Endodermal cell (in vitro differentiated cells): ENCODE results near the gene MAP2K5. TPM values are rescaled to one million over a fixed set of nuclear protein-coding genes. Genes with fewer than 3 reads are reported as not detected.

Source experiments
- DNase-seq: peaks from one replicate; pipeline ENCODE4 v3.0.0-alpha.2; 2017
- H3K27ac ChIP-seq: 2 replicates; pipeline ENCODE4 v1.5.1; 2013; ENCODE audit warnings: mild to moderate bottlenecking, low read depth, low read length, moderate library complexity
- H3K27me3 ChIP-seq: 2 replicates; pipeline ENCODE4 v1.6.1; 2013; ENCODE audit warnings: mild to moderate bottlenecking, low read length, moderate library complexity; ENCODE audit not compliant: insufficient read depth, control insufficient read depth, poor library complexity, severe bottlenecking
- H3K36me3 ChIP-seq: 2 replicates; pipeline ENCODE4 v1.7.0; 2013; ENCODE audit warnings: mild to moderate bottlenecking, low read length, moderate library complexity; ENCODE audit not compliant: control insufficient read depth, insufficient read depth
- H3K4me1 ChIP-seq: one replicate; pipeline ENCODE4 v1.7.0; 2013; ENCODE audit warnings: low read length; ENCODE audit not compliant: control insufficient read depth, insufficient read depth
- H3K4me3 ChIP-seq: 2 replicates; pipeline ENCODE4 v1.5.1; 2013; ENCODE audit warnings: mild to moderate bottlenecking, low read length, moderate library complexity
- H3K9ac ChIP-seq: 2 replicates; pipeline ENCODE4 v1.6.1; 2013; ENCODE audit warnings: mild to moderate bottlenecking, low read length, moderate library complexity; ENCODE audit not compliant: poor library complexity, severe bottlenecking; ENCODE audit errors: extremely low read depth
- H3K9me3 ChIP-seq: 2 replicates; pipeline ENCODE4 v1.6.1; 2013; ENCODE audit warnings: mild to moderate bottlenecking, low read length, moderate library complexity; ENCODE audit not compliant: control insufficient read depth
- H3K27ac Mint-ChIP-seq: 2 replicates; pipeline ENCODE4 v1.8.0; 2020; ENCODE audit warnings: mixed read lengths
- H3K27me3 Mint-ChIP-seq: 2 replicates; pipeline ENCODE4 v1.8.0; 2021; ENCODE audit warnings: mild to moderate bottlenecking, mixed read lengths; ENCODE audit not compliant: insufficient read depth
- H3K36me3 Mint-ChIP-seq: 2 replicates; pipeline ENCODE4 v1.8.0; 2020; ENCODE audit warnings: low read depth, mixed read lengths
- H3K4me1 Mint-ChIP-seq: 2 replicates; pipeline ENCODE4 v1.8.0; 2020; ENCODE audit warnings: mixed read lengths
- H3K4me3 Mint-ChIP-seq: 2 replicates; pipeline ENCODE4 v1.8.0; 2020; ENCODE audit warnings: mild to moderate bottlenecking, moderate library complexity, mixed read lengths
- H3K9me3 Mint-ChIP-seq: 2 replicates; pipeline ENCODE4 v1.8.0; 2020; ENCODE audit warnings: mild to moderate bottlenecking, mixed read lengths
- CTCF ChIP-seq: fragments of 200-600 bp; sonication (generic); conservative IDR thresholded peaks from 2 replicates; pipeline ENCODE4 v1.5.0; 2021; ENCODE audit warnings: antibody characterized with exemption, mild to moderate bottlenecking
- WGBS, 2 experiments: methylation state at CpG; one replicate each; pipeline versions ENCODE4 v1.1.5 to v1.1.7; 2013; ENCODE audit warnings: missing lambda C conversion rate in 2 of 2, mixed read lengths in 1 of 2; ENCODE audit not compliant: insufficient coverage in 1 of 2, insufficient read length in 1 of 2; 5-methylcytosine and 5-hydroxymethylcytosine counted together
- total RNA-seq, 2 donors: library from RNA; stranded (reverse); fragmentation: NEBNext Ultra II Directional in 1 of 2; extraction: Animal tissue kit (Norgen Biotek cat#: 25700) in 1 of 2; gene quantifications; 2 replicates in 1 of 2; 3 replicates in 1 of 2; pipeline ENCODE4 v1.2.1, GENCODE V29; 2021

MAP2K5 gene
- total RNA-seq, 2 donors from 2014 or later: 17.1 to 26.7 TPM

GRCh38 chr15:67785431-67785830 is 242.9 kb downstream of the MAP2K5 start:
- H3K27me3 ChIP-seq: peaks cover 96% of the 10 kb centered on the region
- no peak overlapping the region for H3K27ac ChIP-seq
- no peak overlapping the region for H3K9ac ChIP-seq
- peaks cover 37% of the 10 kb centered on the region for H3K4me1 Mint-ChIP-seq
- no peak overlapping the region for H3K4me3 Mint-ChIP-seq
- H3K4me1 ChIP-seq: peaks cover 5% of the 10 kb centered on the region
- no peak overlapping the region for H3K27ac Mint-ChIP-seq
- WGBS, 2 experiments: 91 to 94% methylated on average over 4 to 5 of the region's 5 CpGs
- H3K9me3 Mint-ChIP-seq: no peaks in the 10 kb centered on the region
- H3K36me3 Mint-ChIP-seq: no peaks in the 10 kb centered on the region
- TF ChIP-seq CTCF: no peak
- H3K27me3 Mint-ChIP-seq: peaks cover 96% of the 10 kb centered on the region
- no peak overlapping the region for H3K4me3 ChIP-seq
- no peaks in the 10 kb centered on the region for H3K9me3 ChIP-seq
- DNase-seq: no peak
- H3K36me3 ChIP-seq: no peaks in the 10 kb centered on the region

DNA sequence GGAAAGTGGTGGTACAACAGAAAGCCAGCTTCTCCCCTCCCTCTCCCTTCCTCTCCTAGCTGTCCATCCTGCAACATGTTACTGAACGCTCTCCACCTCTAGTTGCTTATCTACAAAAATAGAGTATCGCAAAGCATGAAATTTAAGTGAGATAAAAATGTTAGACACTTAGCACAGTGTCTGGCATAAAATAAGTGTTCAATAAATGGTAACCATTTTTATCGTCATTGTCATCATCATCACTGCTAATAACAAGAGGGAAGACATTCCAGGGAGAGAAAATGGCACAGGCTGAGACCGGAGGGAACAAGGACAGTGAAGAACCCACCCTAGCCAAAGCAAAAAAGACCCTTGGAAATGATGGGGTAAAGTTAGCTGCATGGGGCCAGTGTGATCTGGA is 244.1 kb downstream of the MAP2K5 start:
- 98% methylated on average over 4 of the region's 4 CpGs; no CpG with 5 or more reads in 1 of the 2 experiments for WGBS, 2 experiments
- DNase-seq: no peak
- H3K27me3 ChIP-seq: peaks cover 96% of the 10 kb centered on the region
- Mint-ChIP-seq H3K27me3 (peaks cover 96% of the 10 kb centered on the region), H3K27ac (no peak overlapping the region), H3K4me1 (peaks cover 25% of the 10 kb centered on the region), H3K36me3 (no peaks in the 10 kb centered on the region), H3K9me3 (no peaks in the 10 kb centered on the region), H3K4me3 (no peak overlapping the region)
- peaks cover 2% of the 10 kb centered on the region for H3K4me1 ChIP-seq
- H3K9me3 ChIP-seq: no peaks in the 10 kb centered on the region
- no peak overlapping the region for H3K4me3 ChIP-seq
- H3K9ac ChIP-seq: no peak overlapping the region
- no peak overlapping the region for H3K27ac ChIP-seq
- H3K36me3 ChIP-seq: no peaks in the 10 kb centered on the region
- TF ChIP-seq CTCF: no peak

- H3K4me1 ChIP-seq: no peaks in the 10 kb centered on the region
- Mint-ChIP-seq H3K36me3 (no peaks in the 10 kb centered on the region), H3K9me3 (no peaks in the 10 kb centered on the region), H3K27ac (no peak overlapping the region), H3K27me3 (peaks cover 97% of the 10 kb centered on the region), H3K4me3 (no peak overlapping the region), H3K4me1 (peaks cover 10% of the 10 kb centered on the region)
- TF ChIP-seq CTCF: no peak
- no peak for DNase-seq
- H3K36me3 ChIP-seq: no peaks in the 10 kb centered on the region
- no peak overlapping the region for H3K4me3 ChIP-seq
- H3K27ac ChIP-seq: no peak overlapping the region
- H3K9me3 ChIP-seq: no peaks in the 10 kb centered on the region
- H3K27me3 ChIP-seq: peaks cover 98% of the 10 kb centered on the region
- no peak overlapping the region for H3K9ac ChIP-seq
These were observed 246.5 kb downstream of the MAP2K5 start for GRCh38 chr15:67788986-67789385.
